Suppressor macrophage treated with lipopolysaccharide for 1 hour (primary cell): ENCODE results near the gene DDAH1.

Experiments
- DNase-seq, 3 donors: peaks; one replicate each; pipeline ENCODE4 v3.0.0-alpha.2; 2020 to 2022

Gene DDAH1

GRCh38 chr1:85437139-85437538 is 27.8 kb downstream of the DDAH1 start:
- DNase-seq, result no peak

DNA sequence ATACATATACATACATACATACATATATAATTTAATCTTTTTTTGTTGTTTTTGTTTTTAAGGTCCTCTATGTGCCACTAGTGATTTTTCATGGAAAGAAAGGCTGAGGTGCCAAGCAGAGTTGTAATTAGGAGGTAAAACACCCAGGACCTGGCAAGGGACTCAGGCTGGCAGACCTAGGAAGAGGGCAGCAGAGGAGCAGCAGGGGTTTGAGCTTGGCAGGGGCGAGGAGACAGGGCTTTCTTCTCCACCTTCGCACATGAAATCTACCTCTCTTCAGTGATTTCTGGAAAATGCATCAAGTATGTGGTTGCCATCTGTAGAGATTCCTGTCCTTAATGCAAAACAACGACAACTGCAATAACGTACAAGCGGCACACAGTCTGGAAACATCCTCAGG is 31.9 kb downstream of the DDAH1 start:
- no peak for DNase-seq

GRCh38 chr1:85428471-85429089 is 36.4 kb downstream of the DDAH1 start:
- peak; percentile 27 to 55 (median 42) for DNase-seq

- no peak for DNase-seq
These were observed 37.1 kb downstream of the DDAH1 start for GRCh38 chr1:85427849-85428248.

GRCh38 chr1:85427331-85427730 is 37.6 kb downstream of the DDAH1 start:
- no peak for DNase-seq

DNA sequence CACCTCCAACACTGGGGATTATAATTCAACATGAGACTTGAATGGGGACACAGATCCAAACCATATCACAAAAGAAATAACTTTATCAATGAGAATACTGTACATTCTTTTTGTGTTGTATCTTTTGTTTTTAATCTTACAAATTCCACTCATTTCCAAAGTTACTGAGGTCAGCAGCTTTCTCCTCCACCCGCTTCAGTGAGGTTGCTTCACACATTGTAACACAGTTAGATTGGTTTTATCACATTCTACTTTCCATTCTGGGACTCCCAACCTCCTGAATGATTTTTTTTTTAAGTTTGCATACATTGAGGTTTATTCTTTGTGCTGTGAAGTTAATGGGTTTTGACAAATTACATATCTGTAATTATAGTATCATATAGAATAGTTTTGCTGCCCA is 43.8 kb downstream of the DDAH1 start:
- no peak for DNase-seq

DNA sequence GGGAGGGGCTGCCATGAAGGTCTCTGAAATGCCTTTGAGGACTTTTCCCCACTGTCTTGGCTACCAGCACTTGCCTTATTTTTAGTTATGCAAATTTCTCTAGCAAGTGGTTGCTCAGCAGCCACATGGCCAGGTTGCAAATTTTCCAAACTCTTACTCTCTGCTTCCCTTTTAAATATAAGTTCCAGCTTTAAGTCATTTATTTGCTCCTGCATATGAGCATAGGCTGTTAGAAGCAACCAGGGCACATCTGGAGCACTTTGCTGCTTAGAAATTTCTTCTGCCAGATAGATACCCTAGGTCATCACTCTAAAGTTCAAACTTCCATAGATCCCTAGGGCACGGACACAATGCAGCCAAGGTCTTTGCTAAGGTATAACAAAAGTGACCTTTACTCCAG is 44.8 kb downstream of the DDAH1 start:
- DNase-seq, result no peak

- DNase-seq, result no peak
These were observed 47.1 kb downstream of the DDAH1 start for GRCh38 chr1:85417876-85418275.

DNA sequence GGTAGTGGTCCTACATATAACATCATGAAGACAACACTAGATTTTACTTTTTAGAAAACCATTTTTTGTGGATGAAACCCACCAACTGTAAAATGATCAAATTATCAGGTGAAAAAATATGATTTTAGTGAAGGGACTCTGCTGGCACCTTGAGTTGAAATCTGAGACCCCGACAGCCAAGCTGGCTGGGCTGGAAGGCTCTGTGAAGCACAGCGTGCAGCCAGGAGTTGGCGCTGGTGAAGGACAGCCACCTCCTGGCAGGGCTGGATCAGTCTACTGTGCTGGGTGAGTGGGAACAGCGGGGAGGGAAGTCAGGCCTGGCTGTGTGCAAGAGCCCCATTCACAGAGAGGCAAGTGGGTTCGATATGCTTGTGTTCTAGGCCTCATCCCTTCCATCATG is 47.9 kb downstream of the DDAH1 start:
- DNase-seq, result no peak

DNA sequence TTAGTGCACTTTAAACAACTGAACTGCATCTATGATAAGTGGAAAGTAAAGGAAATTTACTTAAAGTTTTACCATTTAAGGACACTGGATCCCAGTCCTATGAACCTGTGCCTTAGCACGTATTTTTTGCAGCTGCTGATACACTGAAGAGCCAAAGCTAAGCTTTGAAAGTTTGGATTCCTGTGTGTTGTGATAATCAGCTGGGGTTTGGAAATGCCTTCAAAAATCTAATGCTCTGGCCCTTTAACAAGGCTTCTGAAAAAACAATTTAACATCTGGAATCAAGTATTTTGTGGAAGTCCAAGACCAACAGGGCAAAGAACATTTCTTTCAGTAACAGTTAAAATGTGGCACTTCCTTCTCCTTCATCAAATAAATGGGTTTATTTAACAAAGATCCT is 51.8 kb downstream of the DDAH1 start:
- no peak for DNase-seq

- no peak for DNase-seq
These were observed 53.2 kb downstream of the DDAH1 start for GRCh38 chr1:85411567-85412305.

GRCh38 chr1:85409516-85409915 is 55.4 kb downstream of the DDAH1 start:
- DNase-seq, result no peak

GRCh38 chr1:85407746-85408377 is 57.1 kb downstream of the DDAH1 start:
- DNase-seq, result no peak

- DNase-seq, result no peak
These were observed 57.9 kb downstream of the DDAH1 start for GRCh38 chr1:85406887-85407533.

DNA sequence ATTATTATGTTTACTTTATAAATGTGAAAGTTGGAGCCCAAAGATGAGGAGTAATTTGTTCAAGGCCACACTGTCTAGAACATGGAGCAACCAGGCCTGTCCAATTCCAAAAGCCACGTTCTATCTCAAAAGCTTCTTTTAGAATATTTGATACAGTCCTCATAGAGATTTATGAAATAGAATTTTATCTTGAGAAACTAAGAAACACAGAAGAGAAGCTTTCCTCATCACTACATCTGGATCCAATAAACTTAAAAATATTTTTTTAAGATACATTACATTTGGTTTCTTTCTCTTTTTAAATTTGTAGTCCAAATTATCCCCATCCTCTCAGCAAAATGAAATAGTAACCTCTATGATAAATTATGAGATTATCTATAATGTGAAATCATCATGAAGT is 58.9 kb downstream of the DDAH1 start:
- DNase-seq, result no peak

GRCh38 chr1:85404408-85404807 is 60.6 kb downstream of the DDAH1 start:
- DNase-seq, result no peak

GRCh38 chr1:85398391-85399064 is 66.4 kb downstream of the DDAH1 start:
- no peak for DNase-seq

DNA sequence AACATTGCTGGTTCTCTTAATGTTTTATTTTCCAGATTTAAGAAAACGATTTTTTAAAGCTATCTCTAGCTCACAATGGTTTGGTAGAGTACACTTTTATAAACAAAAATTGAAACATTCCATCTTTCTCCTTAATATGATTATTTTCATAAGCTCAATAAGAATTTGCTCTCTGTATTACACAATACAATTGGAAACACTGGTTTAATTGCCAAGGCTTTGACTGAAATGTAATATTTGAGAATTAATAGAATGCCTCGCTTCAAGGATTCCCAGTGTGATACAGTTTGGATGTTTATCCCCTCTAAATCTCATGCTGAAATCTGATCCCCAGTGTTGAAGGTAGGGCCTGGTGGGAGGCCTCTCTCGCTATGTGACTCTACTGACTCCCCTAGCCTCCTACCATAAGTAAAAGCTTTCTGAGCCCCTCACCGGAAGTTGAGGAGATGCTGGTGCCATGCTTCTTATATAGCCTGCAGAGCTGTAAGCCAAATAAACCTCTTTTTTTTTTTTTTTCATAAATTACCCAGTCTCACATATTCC is 67.4 kb downstream of the DDAH1 start:
- DNase-seq, result no peak

DNA sequence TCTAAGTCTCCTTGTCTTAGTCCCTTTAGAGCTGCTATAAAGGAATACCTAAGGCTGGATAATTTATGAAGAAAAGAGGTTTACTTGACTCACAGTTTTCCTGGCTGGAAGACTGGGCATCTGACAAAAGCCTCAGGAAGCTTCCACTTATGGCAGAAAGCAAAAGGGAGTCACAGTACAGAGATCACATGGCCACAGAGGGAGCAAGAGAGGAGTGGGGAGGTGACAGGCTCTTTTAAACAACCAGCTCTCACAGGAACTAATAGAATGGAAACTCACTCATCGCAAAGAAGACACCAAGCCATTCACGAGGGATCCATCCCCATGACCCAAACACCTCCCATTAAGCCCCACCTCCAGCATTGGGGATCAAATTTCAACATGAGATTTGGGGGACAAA is 68.8 kb downstream of the DDAH1 start:
- DNase-seq, result no peak

DNA sequence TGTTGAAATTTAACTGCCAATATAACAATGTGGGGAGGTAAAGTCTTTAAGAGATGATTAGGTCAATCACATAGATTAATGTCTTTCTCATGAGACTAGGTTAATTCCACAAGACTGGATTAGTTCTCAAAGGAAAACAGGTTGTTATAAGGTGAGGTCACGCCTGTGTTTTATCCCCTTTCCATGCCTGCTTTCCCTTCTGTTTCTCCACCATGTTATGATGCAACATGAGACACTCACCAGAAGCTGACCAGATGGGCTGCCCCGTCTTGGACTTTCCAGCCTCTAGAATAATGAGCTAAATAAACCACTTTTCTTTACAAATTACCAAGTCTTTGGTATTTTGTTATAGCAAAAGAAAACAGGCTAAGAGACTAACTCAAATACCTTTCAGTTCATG is 70.8 kb downstream of the DDAH1 start:
- peak in 2 of 3 donors; percentile 7 to 8 for DNase-seq

GRCh38 chr1:85393490-85393889 is 71.5 kb downstream of the DDAH1 start:
- no peak for DNase-seq

DNA sequence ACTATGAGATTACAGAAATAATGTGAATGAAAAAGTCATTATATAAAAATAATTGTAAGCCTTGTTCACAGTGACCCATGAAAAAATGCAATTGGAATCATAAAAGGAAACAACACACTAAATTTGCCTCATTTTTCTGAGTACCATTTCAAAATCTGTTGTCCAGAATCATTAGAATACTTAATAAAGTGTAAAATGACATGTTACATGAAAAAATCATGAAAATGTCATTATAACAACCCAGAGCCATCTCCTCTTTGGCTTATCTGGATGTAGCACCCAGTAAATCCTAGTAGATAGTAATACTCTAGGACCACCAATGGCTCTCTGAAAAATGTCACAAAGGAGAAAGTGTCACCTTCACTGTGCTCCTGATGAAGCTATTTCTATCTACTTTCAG is 76.5 kb downstream of the DDAH1 start:
- no peak for DNase-seq

DNA sequence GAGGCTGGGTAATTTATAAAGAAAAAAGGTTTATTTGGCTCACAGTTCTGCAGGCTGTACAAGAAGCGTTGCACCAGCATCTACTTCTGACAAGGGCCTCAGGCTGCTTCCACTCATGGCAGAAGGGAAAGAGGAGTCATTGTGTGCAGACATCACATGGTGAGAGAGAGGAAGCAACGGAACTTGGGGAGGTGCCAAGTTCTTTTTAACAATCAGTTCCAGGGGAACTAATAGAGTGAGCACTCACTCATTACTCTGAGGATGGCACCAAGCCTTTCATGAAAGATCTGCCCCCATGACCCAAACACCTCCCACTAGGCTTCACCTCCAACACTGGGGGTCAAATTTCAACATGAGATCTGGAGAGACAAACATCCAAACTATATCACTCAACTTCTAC is 77.2 kb downstream of the DDAH1 start:
- DNase-seq, result no peak
